Ovary (tissue), 9 donors: ENCODE results near the gene IFNA8. TPM values are rescaled to one million over a fixed set of nuclear protein-coding genes. Genes with fewer than 3 reads are reported as not detected.

Experiments
- DNase-seq, 5 donors: peaks; one replicate each; pipeline ENCODE4 v3.0.0-alpha.2; 2019 to 2020
- H3K27ac ChIP-seq, 2 donors: fragments of 200-600 bp; one replicate each; pipeline versions ENCODE4 v1.5.1 to v1.8.0; 2019 to 2022
- H3K27me3 ChIP-seq: fragments of 200-600 bp; one replicate; pipeline ENCODE4 v1.8.0; 2022
- H3K36me3 ChIP-seq: fragments of 200-600 bp; sonication (generic); one replicate; pipeline ENCODE4 v1.5.1; 2019
- H3K4me1 ChIP-seq: one replicate; pipeline ENCODE4 v1.8.1; 2013; ENCODE audit warnings: mild to moderate bottlenecking, moderate library complexity; ENCODE audit not compliant: insufficient read depth
- H3K4me3 ChIP-seq: fragments of 200-600 bp; sonication (generic); one replicate; pipeline ENCODE4 v1.5.1; 2017
- H3K9me3 ChIP-seq, 2 donors: fragments of 200-600 bp in 1 of 2; sonication (generic) in 1 of 2; one replicate each; pipeline versions ENCODE4 v1.5.1 to v1.8.1; 2013 to 2019; ENCODE audit warnings: mild to moderate bottlenecking in 1 of 2, moderate library complexity in 1 of 2
- CTCF ChIP-seq, 3 donors: fragments of 450-650 bp in 2 of 3; fragments of 200-600 bp in 1 of 3; IDR thresholded peaks; one replicate each; pipeline versions ENCODE4 v1.5.1 to v1.8.0; 2016 to 2022; ENCODE audit warnings: antibody characterized with exemption in 3 of 3, mild to moderate bottlenecking in 1 of 3
- EP300 ChIP-seq: sonication (generic); formaldehyde crosslinking; IDR thresholded peaks from one replicate; pipeline ENCODE4 v1.6.1; 2017; ENCODE audit warnings: antibody characterized with exemption
- POLR2A ChIP-seq: fragments of 450-650 bp; IDR thresholded peaks from one replicate; pipeline ENCODE4 v1.6.1; 2017; ENCODE audit warnings: antibody characterized with exemption, mild to moderate bottlenecking, moderate library complexity
- WGBS, 3 donors: extraction: QIAGEN DNeasy Blood & Tissue Kit in 1 of 3; methylation state at CpG; one replicate each; pipeline versions ENCODE4 v1.1.5 to v1.1.7; 2013 to 2017; 5-methylcytosine and 5-hydroxymethylcytosine counted together
- intact Hi-C, 4 donors: fragments of 100-400 bp; cut with DNase I; formaldehyde crosslinking; loops; one replicate each; pipeline versions ENCODE4 v1.11.0 to v1.15.1; 2022 to 2023
- polyA plus RNA-seq, 2 donors: library from polyadenylated mRNA; stranded (reverse); fragments of 200-250 nt in 1 of 2; fragments of 350-450 nt in 1 of 2; fragmentation: Illumina TruSeq in 1 of 2; extraction: RNeasy Lipid Tissue Mini Kit (QIAGEN cat#74804) in 1 of 2; gene quantifications; one replicate each; pipeline ENCODE4 v1.2.3, GENCODE V29; 2013 to 2014
- total RNA-seq, 7 donors: library from RNA; depleted of rRNA in 2 of 7; stranded (reverse); fragments of >200 nt in 2 of 7; fragmentation: NEBNext Ultra II Directional in 3 of 7; extraction: Animal tissue kit (Norgen Biotek cat#: 25700) in 3 of 7; gene quantifications; one replicate each; pipeline versions ENCODE4 v1.1.0 to v1.2.4, GENCODE V29; 2016 to 2023
- donor health status: DM: no; HTN: no; CAD: no; lungs with moderate emphysema.
- donor health status: DM: no; HTN: no; CAD: no.
- donor health status: Bipolar disorder and iron deficiency.
- donor health status: DM: yes; HTN: yes; CAD: no.
- donor health status: DM: no; HTN: no; CAD: no.
- donor health status: DM: yes; HTN: yes; CAD: no.

Gene IFNA8
- total and polyA plus RNA-seq, 9 donors: not detected

DNA sequence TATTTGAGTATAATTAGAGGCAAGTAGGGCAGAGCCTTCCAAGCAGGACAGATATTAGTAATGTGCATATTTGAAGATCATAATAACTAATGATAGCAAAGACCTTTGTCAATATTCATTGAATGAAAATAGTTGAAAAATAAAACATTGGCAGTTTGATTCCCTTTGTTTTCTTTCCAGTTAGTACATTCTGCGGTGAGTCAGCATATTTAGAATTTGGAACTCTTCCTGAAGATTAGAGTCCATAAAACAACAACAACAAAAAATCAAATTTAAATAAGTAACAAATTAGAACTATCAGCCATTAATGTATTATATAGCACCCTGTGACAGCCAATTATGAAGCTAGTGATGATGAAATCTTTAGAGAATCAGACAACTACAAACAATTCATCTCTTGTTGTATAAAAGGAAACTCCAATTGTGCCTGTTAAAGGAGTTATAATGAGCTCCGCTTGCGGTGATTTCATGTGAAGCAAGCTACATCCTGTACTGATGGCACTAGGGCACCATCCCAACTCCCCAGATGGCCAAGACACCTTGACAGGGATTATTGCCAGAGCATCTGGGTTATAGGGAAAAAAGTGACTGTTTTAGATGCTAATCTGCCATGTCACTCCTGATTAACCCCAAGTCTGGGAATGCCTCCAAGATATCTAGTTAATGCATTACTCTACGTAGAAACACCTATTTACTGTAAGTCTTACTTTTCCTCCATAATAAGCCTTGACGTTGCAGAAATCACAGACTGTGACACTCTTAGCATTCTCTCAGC lies 6.8 kb downstream of the IFNA8 start:
- no peaks in the 10 kb centered on the region for H3K4me1 ChIP-seq
- WGBS, 3 donors: 71 to 79% (median 73%) methylated on average over 5 of the region's 5 CpGs
- TF ChIP-seq EP300 (no peak), CTCF (IDR thresholded peaks at IDR 0.05) (no peak), POLR2A (no peak)
- no peaks in the 10 kb centered on the region for H3K9me3 ChIP-seq
- no peak overlapping the region for H3K27ac ChIP-seq
- no peak for DNase-seq
- intact Hi-C loops: no loop called here
- no peaks in the 10 kb centered on the region for H3K27me3 ChIP-seq
- H3K36me3 ChIP-seq: no peaks in the 10 kb centered on the region
- no peak overlapping the region for H3K4me3 ChIP-seq

- Histone ChIP-seq H3K4me3 (no peak overlapping the region), H3K4me1 (no peaks in the 10 kb centered on the region), H3K36me3 (no peaks in the 10 kb centered on the region), H3K27ac (no peak overlapping the region), H3K9me3 (no peaks in the 10 kb centered on the region), H3K27me3 (no peaks in the 10 kb centered on the region)
- no peak for DNase-seq
- intact Hi-C loops: no loop called here
- TF ChIP-seq POLR2A (no peak), CTCF (IDR thresholded peaks at IDR 0.05) (no peak), EP300 (no peak)
- WGBS, 3 donors: 72 to 87% (median 74%) methylated on average over 1 of the region's 1 CpG
Observed at GRCh38 chr9:21428235-21428634, 19.3 kb downstream of the IFNA8 start.

DNA sequence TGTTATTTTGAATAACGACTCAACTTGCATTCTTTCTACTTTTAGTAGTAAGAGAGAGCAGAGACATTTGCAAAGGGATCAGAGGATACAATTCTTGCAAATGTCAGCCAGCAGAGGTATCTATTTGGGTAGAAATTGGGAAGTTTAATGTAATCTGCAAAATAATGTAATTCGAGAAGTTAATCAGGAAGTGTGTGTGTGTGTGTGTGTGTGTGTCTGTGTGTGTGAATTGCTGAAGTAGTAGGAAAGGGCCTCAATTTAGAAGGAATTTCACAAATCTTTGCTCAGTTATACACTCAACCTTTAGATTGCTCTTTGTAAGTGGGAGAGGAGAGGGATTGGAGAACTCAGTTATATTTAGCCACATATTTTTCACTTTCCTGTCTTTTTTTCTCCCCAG lies 20.3 kb downstream of the IFNA8 start:
- H3K4me1 ChIP-seq: no peaks in the 10 kb centered on the region
- no peaks in the 10 kb centered on the region for H3K27me3 ChIP-seq
- intact Hi-C loops: no loop called here
- no peak for TF ChIP-seq POLR2A
- TF ChIP-seq CTCF (IDR thresholded peaks at IDR 0.05): no peak
- TF ChIP-seq EP300: no peak
- no peak overlapping the region for H3K27ac ChIP-seq
- no peak for DNase-seq
- H3K4me3 ChIP-seq: no peak overlapping the region
- no peaks in the 10 kb centered on the region for H3K9me3 ChIP-seq
- no peaks in the 10 kb centered on the region for H3K36me3 ChIP-seq
- 36 to 54% (median 44%) methylated on average over 2 of the region's 2 CpGs for WGBS, 3 donors

DNA sequence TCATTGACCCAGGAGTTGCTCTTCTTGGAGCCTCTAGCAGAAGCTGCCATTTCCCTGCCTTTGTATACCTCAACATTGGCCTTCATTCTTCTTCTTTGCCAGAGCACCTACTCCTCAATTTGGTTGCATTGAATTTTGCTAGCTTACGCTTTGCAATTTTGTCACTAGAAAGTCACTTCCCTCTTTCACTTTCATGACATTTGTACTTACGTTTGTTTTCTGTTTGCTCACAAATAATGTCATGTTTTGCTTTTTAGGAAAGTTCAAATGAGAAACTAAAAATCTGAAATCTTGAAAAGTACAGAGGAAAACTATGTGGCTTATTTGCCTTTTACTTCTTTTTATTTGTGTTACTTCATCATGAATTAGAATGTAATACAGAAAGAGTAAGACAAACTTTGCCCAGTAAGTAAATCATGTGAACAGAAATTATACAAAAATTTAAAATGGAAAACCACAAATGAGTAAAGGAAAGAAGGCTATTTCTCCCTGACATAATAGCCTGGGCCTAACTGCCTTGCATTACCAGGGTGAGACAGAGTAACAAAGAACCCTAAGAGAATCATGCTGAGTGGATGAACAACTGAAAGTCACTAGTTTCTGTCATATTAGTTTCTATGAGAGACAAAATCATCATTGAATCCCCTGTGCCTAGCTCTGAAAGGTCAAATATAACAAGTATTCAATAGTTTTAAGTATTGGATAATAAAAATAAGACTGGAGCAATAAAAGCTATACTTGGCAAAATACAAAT lies 23.9 kb downstream of the IFNA8 start:
- TF ChIP-seq EP300 (no peak), POLR2A (no peak), CTCF (IDR thresholded peaks at IDR 0.05) (no peak)
- no peaks in the 10 kb centered on the region for H3K36me3 ChIP-seq
- no peaks in the 10 kb centered on the region for H3K4me1 ChIP-seq
- intact Hi-C loops: no loop called here
- H3K9me3 ChIP-seq: no peaks in the 10 kb centered on the region
- no peak overlapping the region for H3K4me3 ChIP-seq
- WGBS, 3 donors: 90 to 93% (median 93%) methylated on average over 2 of the region's 2 CpGs
- DNase-seq: no peak
- H3K27me3 ChIP-seq: no peaks in the 10 kb centered on the region
- H3K27ac ChIP-seq: no peak overlapping the region
